Suprapubic skin (tissue), 3 donors: Measurements from ENCODE around the gene ZNF638.

Source experiments
- POLR2AphosphoS5 ChIP-seq, 3 donors: sonication (generic); formaldehyde crosslinking; IDR thresholded peaks; one replicate each; pipeline ENCODE4 v1.6.1; 2017; ENCODE audit warnings: antibody characterized with exemption in 3 of 3
- TF ChIP-seq, protein P1 (sequence below), 2 donors: fragments of 200-600 bp in 1 of 2; fragments of 450-650 bp in 1 of 2; sonication (generic) in 1 of 2; IDR thresholded peaks; one replicate each; pipeline ENCODE4 v1.5.1; 2016 to 2019; ENCODE audit warnings: antibody characterized with exemption in 2 of 2, mild to moderate bottlenecking in 1 of 2, moderate library complexity in 1 of 2

DNA sequence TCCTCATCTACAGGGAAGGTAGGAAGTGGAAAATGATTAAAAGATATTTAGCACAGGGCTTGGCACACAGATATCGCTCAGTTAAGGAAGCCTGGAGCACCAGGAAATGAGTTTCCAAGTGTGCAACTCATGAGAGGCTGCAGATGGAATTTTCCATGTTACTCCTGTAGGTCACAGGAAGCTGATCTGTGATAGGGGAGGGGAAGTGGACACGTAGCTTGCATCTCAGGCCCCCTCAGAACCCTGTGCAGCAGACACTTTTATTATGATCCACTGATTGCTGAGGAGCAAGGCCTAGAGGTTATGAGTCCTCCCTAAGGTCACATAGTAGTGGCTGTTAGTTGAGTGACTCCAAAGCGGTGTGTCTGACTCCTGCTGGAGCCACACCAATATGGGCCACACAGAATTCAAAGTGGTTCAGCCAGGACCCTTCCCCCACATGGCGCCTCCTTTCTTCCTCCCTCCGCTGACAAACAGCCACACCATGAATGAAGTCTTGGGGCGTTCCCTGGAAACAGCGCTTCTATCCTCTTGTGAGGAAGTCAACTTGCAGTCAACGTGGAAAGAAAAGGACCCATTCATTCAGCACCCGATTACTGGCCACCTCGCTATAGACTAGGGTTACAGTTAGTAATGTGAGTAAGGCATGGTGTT, 143.3 kb downstream of the ZNF638 start:
- TF ChIP-seq, protein P1, sequence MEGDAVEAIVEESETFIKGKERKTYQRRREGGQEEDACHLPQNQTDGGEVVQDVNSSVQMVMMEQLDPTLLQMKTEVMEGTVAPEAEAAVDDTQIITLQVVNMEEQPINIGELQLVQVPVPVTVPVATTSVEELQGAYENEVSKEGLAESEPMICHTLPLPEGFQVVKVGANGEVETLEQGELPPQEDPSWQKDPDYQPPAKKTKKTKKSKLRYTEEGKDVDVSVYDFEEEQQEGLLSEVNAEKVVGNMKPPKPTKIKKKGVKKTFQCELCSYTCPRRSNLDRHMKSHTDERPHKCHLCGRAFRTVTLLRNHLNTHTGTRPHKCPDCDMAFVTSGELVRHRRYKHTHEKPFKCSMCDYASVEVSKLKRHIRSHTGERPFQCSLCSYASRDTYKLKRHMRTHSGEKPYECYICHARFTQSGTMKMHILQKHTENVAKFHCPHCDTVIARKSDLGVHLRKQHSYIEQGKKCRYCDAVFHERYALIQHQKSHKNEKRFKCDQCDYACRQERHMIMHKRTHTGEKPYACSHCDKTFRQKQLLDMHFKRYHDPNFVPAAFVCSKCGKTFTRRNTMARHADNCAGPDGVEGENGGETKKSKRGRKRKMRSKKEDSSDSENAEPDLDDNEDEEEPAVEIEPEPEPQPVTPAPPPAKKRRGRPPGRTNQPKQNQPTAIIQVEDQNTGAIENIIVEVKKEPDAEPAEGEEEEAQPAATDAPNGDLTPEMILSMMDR (IDR thresholded peaks at IDR 0.05) = no peak
- no peak for TF ChIP-seq POLR2AphosphoS5 (IDR thresholded peaks at IDR 0.05)
